Measurements from ENCODE around the gene PTPRN2. TPM values are rescaled to one million over a fixed set of nuclear protein-coding genes. Genes with fewer than 3 reads are reported as not detected.

Gene PTPRN2
- total RNA-seq, 2 experiments from 2014 or later, result 0.70 TPM; not detected in 1

- Histone ChIP-seq H2AFZ (ENCODE audit: low read length) (no peak overlapping the region), H4K20me1 (ENCODE audit: insufficient read depth, low read length) (no peaks in the 10 kb centered on the region), H3K4me1 (ENCODE audit: insufficient read depth, low read length, poor library complexity, severe bottlenecking) (no peaks in the 10 kb centered on the region), H3K36me3 (ENCODE audit: insufficient read depth, low read length) (no peaks in the 10 kb centered on the region), H3K4me2 (ENCODE audit: low read length) (no peak overlapping the region), H3K9me3 (ENCODE audit: low read length) (no peaks in the 10 kb centered on the region), H3K9me2 (ENCODE audit: insufficient read depth, low read length) (no peaks in the 10 kb centered on the region), H3K27ac (ENCODE audit: low read depth, low read length, poor library complexity, severe bottlenecking) (no peak overlapping the region), H3K4me3 (ENCODE audit: low read depth, low read length, poor library complexity, severe bottlenecking) (no peak overlapping the region), H3K79me2 (ENCODE audit: insufficient read depth, low read depth, low read length) (no peaks in the 10 kb centered on the region)
- intact Hi-C loops (cut with micrococcal nuclease; ENCODE audit: unreplicated experiment), result no loop called here
- BruUV-seq (replicated peaks), result no TSS peak
- no peak for DNase-seq (ENCODE audit: low spot score)
- no peak for TF ChIP-seq EZH2phosphoT487 (IDR thresholded peaks at IDR 0.05; ENCODE audit: borderline replicate concordance, low read depth, low read length)
- TF ChIP-seq CTCF (conservative IDR thresholded peaks at IDR 0.05; ENCODE audit: low read length), result no peak
- ChIA-PET CTCF (ENCODE audit: unreplicated experiment) (no interaction called here), POLR2A (no interaction called here)
Observed at GRCh38 chr7:157785486-157786186, 802.0 kb downstream of the PTPRN2 start.

- Histone ChIP-seq H3K36me3 (ENCODE audit: insufficient read depth, low read length) (no peaks in the 10 kb centered on the region), H3K4me3 (ENCODE audit: low read depth, low read length, poor library complexity, severe bottlenecking) (no peak overlapping the region), H3K4me2 (ENCODE audit: low read length) (no peak overlapping the region), H3K9me2 (ENCODE audit: insufficient read depth, low read length) (no peaks in the 10 kb centered on the region), H3K4me1 (ENCODE audit: insufficient read depth, low read length, poor library complexity, severe bottlenecking) (no peaks in the 10 kb centered on the region), H2AFZ (ENCODE audit: low read length) (no peak overlapping the region), H3K9me3 (ENCODE audit: low read length) (no peaks in the 10 kb centered on the region), H3K79me2 (ENCODE audit: insufficient read depth, low read depth, low read length) (no peaks in the 10 kb centered on the region), H4K20me1 (ENCODE audit: insufficient read depth, low read length) (no peaks in the 10 kb centered on the region), H3K27ac (ENCODE audit: low read depth, low read length, poor library complexity, severe bottlenecking) (no peak overlapping the region)
- ChIA-PET POLR2A (no interaction called here), CTCF (ENCODE audit: unreplicated experiment) (no interaction called here)
- TF ChIP-seq CTCF (conservative IDR thresholded peaks at IDR 0.05; ENCODE audit: low read length) (no peak), EZH2phosphoT487 (IDR thresholded peaks at IDR 0.05; ENCODE audit: borderline replicate concordance, low read depth, low read length) (no peak)
- BruUV-seq (replicated peaks), result no TSS peak
- DNase-seq (ENCODE audit: low spot score), result no peak
- intact Hi-C loops (cut with micrococcal nuclease; ENCODE audit: unreplicated experiment), result no loop called here
Observed at GRCh38 chr7:157784979-157785441, 802.6 kb downstream of the PTPRN2 start.

- no peaks in the 10 kb centered on the region for H3K36me3 ChIP-seq (ENCODE audit: insufficient read depth, low read length)
- CTCF ChIA-PET (ENCODE audit: unreplicated experiment), result no interaction called here
- POLR2A ChIA-PET, result no interaction called here
- no peaks in the 10 kb centered on the region for H3K4me1 ChIP-seq (ENCODE audit: insufficient read depth, low read length, poor library complexity, severe bottlenecking)
- H3K4me3 ChIP-seq (ENCODE audit: low read depth, low read length, poor library complexity, severe bottlenecking), result no peak overlapping the region
- no peak overlapping the region for H3K27ac ChIP-seq (ENCODE audit: low read depth, low read length, poor library complexity, severe bottlenecking)
- H4K20me1 ChIP-seq (ENCODE audit: insufficient read depth, low read length), result no peaks in the 10 kb centered on the region
- H3K9me3 ChIP-seq (ENCODE audit: low read length), result no peaks in the 10 kb centered on the region
- H3K9me2 ChIP-seq (ENCODE audit: insufficient read depth, low read length), result no peaks in the 10 kb centered on the region
- TF ChIP-seq CTCF (conservative IDR thresholded peaks at IDR 0.05; ENCODE audit: low read length) (no peak), EZH2phosphoT487 (IDR thresholded peaks at IDR 0.05; ENCODE audit: borderline replicate concordance, low read depth, low read length) (no peak)
- intact Hi-C loops (cut with micrococcal nuclease; ENCODE audit: unreplicated experiment), result no loop called here
- H3K4me2 ChIP-seq (ENCODE audit: low read length), result no peak overlapping the region
- no peak for DNase-seq (ENCODE audit: low spot score)
- no peak overlapping the region for H2AFZ ChIP-seq (ENCODE audit: low read length)
- no TSS peak for BruUV-seq (replicated peaks)
- H3K79me2 ChIP-seq (ENCODE audit: insufficient read depth, low read depth, low read length), result no peaks in the 10 kb centered on the region
Observed at GRCh38 chr7:157784041-157784835, 803.4 kb downstream of the PTPRN2 start.

Measured in OCI-LY7 (cell line).